HEK293T (cell line): Measurements from ENCODE around the gene ODAD3.
"Not testable (repeated sequence)": the region's sequence is repeated elsewhere in the genome, so short reads cannot be mapped to it uniquely, and the experiment has no call there.

Experiments
- CTCF ChIA-PET: fragments of 350-600 bp; formaldehyde crosslinking; extraction: SDS; loops from one replicate; lab custom pipeline; 2021; ENCODE audit warnings: antibody characterized with exemption, inconsistent platforms; lab: Yijun Ruan, JAX
- POLR2A ChIA-PET: fragments of 350-600 bp; formaldehyde crosslinking; extraction: SDS; loops from one replicate; lab custom pipeline; 2020; ENCODE audit warnings: antibody characterized with exemption, inconsistent platforms; lab: Yijun Ruan, JAX
- DNase-seq: peaks from one replicate; pipeline ENCODE4 v3.0.0; 2012; ENCODE audit warnings: mixed read lengths; ENCODE audit errors: extremely low spot score
- ARNT ChIP-seq: fragments of 450-650 bp; IDR thresholded peaks from 2 replicates; pipeline ENCODE4 v1.6.1; 2017; ENCODE audit warnings: mild to moderate bottlenecking
- BHLHE40 ChIP-seq: fragments of 450-650 bp; IDR thresholded peaks from 2 replicates; pipeline ENCODE4 v1.6.1; 2016; ENCODE audit warnings: mild to moderate bottlenecking, moderate library complexity, borderline replicate concordance
- CTBP1 ChIP-seq: fragments of 450-650 bp; IDR thresholded peaks from 2 replicates; pipeline ENCODE4 v1.6.1; 2016; ENCODE audit warnings: borderline replicate concordance
- ELF4 ChIP-seq: fragments of 450-650 bp; IDR thresholded peaks from 2 replicates; pipeline ENCODE4 v1.6.1; 2017; ENCODE audit warnings: antibody characterized with exemption
- FOXA1 ChIP-seq: fragments of 450-650 bp; IDR thresholded peaks from 2 replicates; pipeline ENCODE4 v1.6.1; 2016; ENCODE audit warnings: mild to moderate bottlenecking
- FOXK2 ChIP-seq: fragments of 450-650 bp; IDR thresholded peaks from 2 replicates; pipeline ENCODE4 v1.6.1; 2016; ENCODE audit warnings: mild to moderate bottlenecking
- FOXM1 ChIP-seq: fragments of 450-650 bp; IDR thresholded peaks from 2 replicates; pipeline ENCODE4 v1.6.1; 2017; ENCODE audit warnings: mild to moderate bottlenecking, borderline replicate concordance
- HDGF ChIP-seq: fragments of 450-650 bp; IDR thresholded peaks from 2 replicates; pipeline ENCODE4 v1.6.1; 2017; ENCODE audit warnings: antibody characterized with exemption, borderline replicate concordance
- L3MBTL2 ChIP-seq: fragments of 450-650 bp; conservative IDR thresholded peaks from 2 replicates; pipeline ENCODE4 v1.6.1; 2016; ENCODE audit warnings: mild to moderate bottlenecking
- LEF1 ChIP-seq: fragments of 450-650 bp; IDR thresholded peaks from 2 replicates; pipeline ENCODE4 v1.6.1; 2017; ENCODE audit warnings: mild to moderate bottlenecking, borderline replicate concordance
- NFRKB ChIP-seq: fragments of 450-650 bp; IDR thresholded peaks from 2 replicates; pipeline ENCODE4 v1.6.1; 2016; ENCODE audit warnings: mild to moderate bottlenecking, moderate library complexity
- SP1 ChIP-seq: fragments of 450-650 bp; IDR thresholded peaks from 2 replicates; pipeline ENCODE4 v1.6.1; 2017
- SUZ12 ChIP-seq: fragments of 450-650 bp; IDR thresholded peaks from 2 replicates; pipeline ENCODE4 v1.6.1; 2016; ENCODE audit warnings: mild to moderate bottlenecking
- TARDBP ChIP-seq: fragments of 450-650 bp; IDR thresholded peaks from 2 replicates; pipeline ENCODE4 v1.6.1; 2016
- ZNF384 ChIP-seq: fragments of 450-650 bp; IDR thresholded peaks from 2 replicates; pipeline ENCODE4 v1.6.1; 2016
- TF ChIP-seq, protein P1 (sequence below): fragments of 450-650 bp; IDR thresholded peaks from 2 replicates; pipeline ENCODE4 v1.6.1; 2016

The ODAD3 gene

DNA sequence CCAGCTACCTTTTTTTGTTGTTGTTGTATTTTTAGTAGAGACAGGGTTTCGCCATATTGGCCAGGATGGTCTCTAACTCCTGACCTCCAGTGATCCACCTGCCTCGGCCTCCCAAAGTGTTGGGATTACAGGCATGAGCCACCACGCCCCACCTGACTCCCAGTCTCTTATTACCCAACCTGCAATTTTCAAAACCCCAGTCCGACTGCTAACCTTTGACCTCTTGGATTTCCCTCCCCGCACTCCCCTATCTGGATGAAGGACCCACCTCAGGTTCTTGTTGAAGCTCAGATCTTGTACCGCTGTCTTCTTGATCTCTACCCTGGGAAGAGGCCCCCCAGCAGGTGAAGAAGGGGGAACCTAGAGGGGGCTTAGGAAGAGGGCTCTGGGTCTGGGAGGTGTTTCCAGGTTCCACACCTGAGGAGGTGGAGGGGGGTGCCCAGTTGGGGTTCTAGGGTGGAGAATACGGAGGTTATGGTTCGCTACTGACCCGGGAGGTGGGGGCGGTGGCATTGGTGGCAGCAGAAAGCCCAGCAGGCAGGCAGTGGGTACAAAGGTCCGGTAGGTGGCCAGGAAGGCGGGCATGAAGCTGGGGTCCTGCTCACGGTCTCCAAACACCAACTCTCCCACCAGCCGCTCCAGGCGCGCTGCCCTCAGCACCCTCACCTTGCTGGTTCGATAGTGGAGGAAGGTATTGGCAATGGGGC lies 18.4 kb downstream of the ODAD3 start:
- no peak for TF ChIP-seq FOXM1
- TF ChIP-seq BHLHE40: no peak
- no peak for TF ChIP-seq FOXA1
- TF ChIP-seq SP1: no peak
- TF ChIP-seq ARNT: no peak
- TF ChIP-seq NFRKB: no peak
- no peak for TF ChIP-seq CTBP1
- TF ChIP-seq FOXK2: no peak
- TF ChIP-seq L3MBTL2: no peak
- no peak for TF ChIP-seq ZNF384
- TF ChIP-seq SUZ12: no peak
- no peak for TF ChIP-seq ELF4
- TF ChIP-seq HDGF: no peak
- TF ChIP-seq, protein P1, sequence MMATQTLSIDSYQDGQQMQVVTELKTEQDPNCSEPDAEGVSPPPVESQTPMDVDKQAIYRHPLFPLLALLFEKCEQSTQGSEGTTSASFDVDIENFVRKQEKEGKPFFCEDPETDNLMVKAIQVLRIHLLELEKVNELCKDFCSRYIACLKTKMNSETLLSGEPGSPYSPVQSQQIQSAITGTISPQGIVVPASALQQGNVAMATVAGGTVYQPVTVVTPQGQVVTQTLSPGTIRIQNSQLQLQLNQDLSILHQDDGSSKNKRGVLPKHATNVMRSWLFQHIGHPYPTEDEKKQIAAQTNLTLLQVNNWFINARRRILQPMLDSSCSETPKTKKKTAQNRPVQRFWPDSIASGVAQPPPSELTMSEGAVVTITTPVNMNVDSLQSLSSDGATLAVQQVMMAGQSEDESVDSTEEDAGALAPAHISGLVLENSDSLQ: no peak
- TF ChIP-seq LEF1: no peak
- TF ChIP-seq TARDBP: no peak
- POLR2A ChIA-PET: no interaction called here
- no peak for DNase-seq
- CTCF ChIA-PET: interaction anchor here (1.1 kb wide), 1 partner anchor 19 kb away, joined by 3 read pairs; the partner anchor contains the start of gene PRKCSH

DNA sequence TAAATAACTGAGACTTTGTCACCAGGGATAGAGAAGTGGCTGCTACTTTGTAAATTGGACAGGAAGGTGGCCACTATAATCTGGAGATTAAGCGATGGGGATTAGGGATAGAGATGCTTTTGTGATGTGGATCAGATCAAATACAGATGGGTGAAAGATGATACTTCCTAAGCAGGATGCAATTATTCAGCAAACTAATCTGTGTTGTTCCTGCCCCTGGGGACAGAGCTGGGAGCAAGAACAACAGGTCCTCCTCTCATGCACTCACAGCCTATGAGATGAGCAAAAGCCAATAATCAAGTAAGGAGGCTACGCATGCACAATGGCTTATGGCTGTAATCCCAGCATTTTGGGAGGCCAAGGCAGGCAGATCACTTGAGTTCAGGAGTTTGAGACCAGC lies 20.4 kb downstream of the ODAD3 start:
- CTCF ChIA-PET: no interaction called here
- DNase-seq: no peak
- no peak for TF ChIP-seq FOXA1
- TF ChIP-seq BHLHE40: no peak
- no peak for TF ChIP-seq HDGF
- TF ChIP-seq FOXK2: no peak
- no peak for TF ChIP-seq ELF4
- no peak for TF ChIP-seq TARDBP
- TF ChIP-seq ZNF384: no peak
- no peak for TF ChIP-seq CTBP1
- TF ChIP-seq SP1: no peak
- TF ChIP-seq ARNT: no peak
- no peak for TF ChIP-seq NFRKB
- TF ChIP-seq, protein P1: no peak
- POLR2A ChIA-PET: interaction anchor here (1.5 kb wide), 1 partner anchor 33 kb away, joined by 3 read pairs; no protein-coding TSS in a partner anchor

DNA sequence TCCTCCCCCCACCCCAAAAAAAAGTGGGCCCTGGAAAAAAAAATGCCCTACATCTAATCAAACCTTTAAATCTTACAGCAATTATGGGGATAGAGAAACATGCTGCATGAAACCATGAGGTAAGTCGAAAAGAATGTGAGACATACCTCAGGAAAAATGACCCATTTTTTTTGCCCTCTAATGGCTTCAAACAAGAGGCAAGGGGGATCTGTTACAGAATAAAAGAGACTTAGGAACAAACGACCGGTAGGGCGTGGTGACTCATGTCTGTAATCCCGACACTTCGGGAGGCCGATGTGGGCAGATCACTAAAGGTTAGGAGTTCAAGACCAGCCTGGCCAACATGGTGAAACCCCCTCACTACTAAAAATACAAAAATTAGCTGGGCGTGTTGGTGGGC lies 24.2 kb downstream of the ODAD3 start:
- POLR2A ChIA-PET: no interaction called here
- no peak for DNase-seq
- no peak for TF ChIP-seq SP1
- TF ChIP-seq BHLHE40: no peak
- no peak for TF ChIP-seq ZNF384
- no peak for TF ChIP-seq L3MBTL2
- no peak for TF ChIP-seq FOXM1
- TF ChIP-seq TARDBP: no peak
- TF ChIP-seq FOXA1: no peak
- no peak for TF ChIP-seq LEF1
- no peak for TF ChIP-seq NFRKB
- no peak for TF ChIP-seq ARNT
- TF ChIP-seq SUZ12: no peak
- no peak for TF ChIP-seq FOXK2
- TF ChIP-seq, protein P1: no peak
- TF ChIP-seq ELF4: no peak
- no peak for TF ChIP-seq HDGF
- TF ChIP-seq CTBP1: no peak

DNA sequence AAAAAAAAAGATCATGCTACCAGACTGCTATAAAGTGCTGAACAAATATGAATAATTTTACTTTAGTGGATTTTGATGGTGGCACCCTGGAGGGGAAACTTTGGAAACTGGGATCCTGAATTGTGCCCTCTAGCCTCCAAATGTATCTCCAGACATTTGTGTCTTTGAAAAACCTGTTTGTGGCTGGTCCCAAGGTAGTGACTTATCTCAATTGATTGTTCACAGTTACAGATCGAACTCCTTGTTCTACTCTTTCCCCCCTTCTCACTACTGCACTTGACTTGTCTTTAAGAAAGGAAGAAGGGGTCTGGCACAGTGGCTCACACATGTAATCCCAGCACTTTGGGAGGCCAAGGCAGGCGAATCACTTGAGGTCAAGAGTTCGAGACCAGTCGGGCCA lies 26.3 kb downstream of the ODAD3 start:
- ChIA-PET POLR2A (no interaction called here), CTCF (no interaction called here)
- TF ChIP-seq HDGF (no peak), SUZ12 (no peak), FOXA1 (no peak), BHLHE40 (no peak), TARDBP (no peak), SP1 (no peak), FOXK2 (no peak), CTBP1 (no peak), FOXM1 (no peak), L3MBTL2 (no peak), NFRKB (no peak), ZNF384 (no peak), LEF1 (no peak), ARNT (no peak), ELF4 (no peak)
- TF ChIP-seq, protein P1: no peak
- no peak for DNase-seq

More for the DNA sequence above, 24.2 kb downstream of the ODAD3 start:
- CTCF ChIA-PET: no interaction called here

DNA sequence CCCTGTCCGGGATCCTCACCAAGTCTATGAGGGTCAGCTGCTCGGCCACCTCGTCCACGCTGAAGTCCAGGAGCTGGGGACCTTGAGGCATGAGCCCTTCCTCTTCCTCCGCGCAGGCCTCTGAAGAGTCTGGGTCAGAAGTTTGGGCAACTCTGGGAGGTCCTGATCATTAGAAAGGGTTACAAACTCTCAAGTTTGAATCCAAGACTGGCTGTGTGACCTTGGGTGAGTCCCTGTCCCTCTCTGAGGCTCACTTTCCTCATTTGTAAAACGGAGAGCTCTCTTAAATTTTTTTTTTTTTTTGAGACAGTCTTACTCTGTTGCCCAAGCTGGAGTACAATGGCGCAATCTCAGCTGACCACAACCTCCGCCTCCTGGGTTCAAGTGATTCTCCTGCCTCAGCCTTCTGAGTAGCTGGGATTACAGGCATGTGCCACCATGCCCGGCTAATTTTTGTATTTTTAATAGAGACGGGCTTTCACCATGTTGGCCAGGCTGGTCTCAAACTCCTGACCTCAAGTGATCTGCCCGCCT lies 28.2 kb downstream of the ODAD3 start:
- CTCF ChIA-PET, POLR2A ChIA-PET: not testable (repeated sequence)

More for the DNA sequence above, 28.2 kb downstream of the ODAD3 start:
- not testable (repeated sequence) for DNase-seq
